Activated T-cell treated with anti-CD3 and anti-CD28 coated beads for 4 hours (primary cell): ENCODE data around the gene AIG1.
"Not testable (repeated sequence)": the region's sequence is repeated elsewhere in the genome, so short reads cannot be mapped to it uniquely, and the experiment has no call there.

ENCODE experiments used
- DNase-seq: peaks from one replicate; pipeline ENCODE4 v3.0.0-alpha.2; 2020

The AIG1 gene

DNA sequence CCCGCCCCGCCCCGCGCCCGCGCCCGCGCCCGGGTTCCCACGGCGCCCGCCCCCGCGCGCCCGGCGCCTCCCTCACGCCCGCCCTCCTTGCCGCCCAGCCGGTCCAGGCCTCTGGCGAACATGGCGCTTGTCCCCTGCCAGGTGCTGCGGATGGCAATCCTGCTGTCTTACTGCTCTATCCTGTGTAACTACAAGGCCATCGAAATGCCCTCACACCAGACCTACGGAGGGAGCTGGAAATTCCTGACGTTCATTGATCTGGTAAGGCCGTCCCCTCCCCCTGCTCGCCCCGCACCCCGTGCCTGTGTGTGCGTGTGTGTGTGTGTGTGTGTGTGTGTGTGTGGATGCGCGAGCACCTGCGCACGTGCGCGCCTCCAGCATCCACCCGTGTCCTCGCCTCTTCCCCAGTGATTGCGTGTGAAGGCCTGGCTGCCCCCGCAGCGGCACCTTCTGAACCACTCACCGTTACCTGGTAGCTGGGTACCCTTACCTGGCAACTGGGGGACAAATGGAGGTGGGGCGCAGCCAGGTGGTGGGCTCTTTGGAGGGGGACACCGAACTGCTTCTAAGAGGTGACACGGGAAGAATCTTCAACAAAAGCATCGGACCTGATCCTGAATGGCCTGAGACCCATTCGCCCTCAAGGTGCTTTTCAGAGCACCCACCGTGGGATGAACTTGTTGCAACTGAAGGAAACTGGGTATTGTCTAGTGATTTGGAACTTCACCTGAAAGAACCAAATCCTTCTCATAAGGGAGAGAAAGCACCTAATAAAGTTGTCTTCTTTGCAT, at the start of gene AIG1:
AIG1 (plus strand) TSS at position 84 of the 791 bp plus-strand sequence; CDS start at position 121, 37 bp downstream.
- peak; percentile 58 for DNase-seq

GRCh38 chr6:143014764-143015163, 45.9 kb upstream of the AIG1 start:
- no peak for DNase-seq

GRCh38 chr6:143015300-143015706, 45.4 kb upstream of the AIG1 start:
- DNase-seq, result no peak

GRCh38 chr6:143018955-143019354, 41.7 kb upstream of the AIG1 start:
- DNase-seq, result no peak

DNA sequence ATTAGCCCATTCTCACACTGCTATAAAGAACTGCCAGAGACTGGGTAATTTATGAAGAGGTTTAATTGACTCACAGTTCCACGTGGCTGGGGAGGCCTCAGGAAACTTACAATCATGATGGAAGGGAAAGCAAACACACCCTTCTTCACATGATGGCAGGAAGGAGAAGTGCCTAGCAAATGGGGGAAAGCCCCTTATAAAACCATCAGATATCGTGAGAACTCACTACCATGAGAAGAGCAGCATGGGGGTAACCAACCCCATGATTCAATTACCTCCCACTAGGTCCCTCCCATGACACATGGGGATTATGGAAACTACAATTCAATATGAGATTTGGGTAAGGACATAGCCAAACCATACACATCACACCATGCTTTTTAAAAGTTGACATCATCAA, 39.8 kb upstream of the AIG1 start:
- DNase-seq, result not testable (repeated sequence)

GRCh38 chr6:143021543-143021942, 39.1 kb upstream of the AIG1 start:
- no peak for DNase-seq

GRCh38 chr6:143022587-143022986, 38.1 kb upstream of the AIG1 start:
- no peak for DNase-seq

- DNase-seq, result no peak
Observed at GRCh38 chr6:143023695-143024094, 37.0 kb upstream of the AIG1 start.

GRCh38 chr6:143024977-143025376, 35.7 kb upstream of the AIG1 start:
- no peak for DNase-seq

DNA sequence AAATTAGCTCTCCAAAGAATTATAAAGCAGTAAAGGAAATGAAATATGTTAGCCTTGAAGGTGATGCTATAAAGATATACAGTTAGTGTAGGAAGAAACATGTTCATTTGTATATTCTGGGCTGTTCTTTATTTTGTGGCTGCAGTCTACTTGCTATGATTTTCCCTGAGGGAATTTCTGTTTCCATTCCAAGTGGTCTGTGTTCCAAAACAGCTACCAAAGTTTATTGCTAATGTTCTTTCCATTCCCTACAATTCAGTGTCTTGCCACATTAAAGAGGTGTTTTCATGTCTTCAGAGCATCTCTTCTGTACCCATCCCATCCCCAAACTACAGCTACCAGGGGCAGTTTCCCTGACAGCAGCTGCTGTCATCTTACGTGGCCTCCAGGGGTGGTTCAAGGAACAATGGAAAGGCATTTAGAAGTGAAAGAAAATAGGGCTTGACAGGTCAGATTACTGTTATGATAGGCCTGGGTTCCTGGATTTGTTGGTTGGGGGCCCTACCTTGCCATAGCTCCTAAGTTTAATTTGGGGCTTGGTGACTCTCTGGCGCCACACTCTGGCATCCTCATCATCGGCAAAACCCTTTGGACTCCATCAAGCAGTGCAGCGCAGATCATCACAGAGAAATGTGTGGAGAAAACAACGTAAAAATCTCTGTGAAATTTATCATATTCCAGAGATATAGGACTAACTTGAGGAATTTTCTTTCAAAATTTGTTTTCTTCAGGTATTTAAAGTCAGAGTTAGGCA, 33.8 kb upstream of the AIG1 start:
- DNase-seq, result peak; percentile 44

- no peak for DNase-seq
Observed at GRCh38 chr6:143034689-143035334, 25.9 kb upstream of the AIG1 start.

- DNase-seq, result no peak
Observed at GRCh38 chr6:143037470-143037869, 23.2 kb upstream of the AIG1 start.

- DNase-seq, result no peak
Observed at GRCh38 chr6:143038833-143039232, 21.9 kb upstream of the AIG1 start.

DNA sequence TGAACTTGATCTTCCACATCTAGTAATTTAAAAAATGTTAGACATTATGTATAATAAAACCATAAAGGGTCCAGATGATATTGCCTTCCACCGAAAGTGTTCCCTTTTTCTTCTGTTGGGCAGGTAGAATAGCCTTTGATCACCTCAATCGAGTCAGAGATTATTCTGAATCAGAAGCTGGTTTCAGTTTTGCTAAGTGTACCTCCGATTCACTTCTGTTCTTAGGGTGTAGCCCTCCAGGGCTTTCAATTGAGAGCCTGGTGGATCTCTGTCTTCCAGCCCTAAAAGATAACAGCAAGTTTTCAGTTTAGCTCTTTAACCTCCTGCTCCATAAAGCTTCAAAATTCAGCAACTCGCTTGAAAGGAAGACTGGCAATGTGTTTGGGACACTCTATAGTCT, 21.1 kb upstream of the AIG1 start:
- DNase-seq, result no peak

DNA sequence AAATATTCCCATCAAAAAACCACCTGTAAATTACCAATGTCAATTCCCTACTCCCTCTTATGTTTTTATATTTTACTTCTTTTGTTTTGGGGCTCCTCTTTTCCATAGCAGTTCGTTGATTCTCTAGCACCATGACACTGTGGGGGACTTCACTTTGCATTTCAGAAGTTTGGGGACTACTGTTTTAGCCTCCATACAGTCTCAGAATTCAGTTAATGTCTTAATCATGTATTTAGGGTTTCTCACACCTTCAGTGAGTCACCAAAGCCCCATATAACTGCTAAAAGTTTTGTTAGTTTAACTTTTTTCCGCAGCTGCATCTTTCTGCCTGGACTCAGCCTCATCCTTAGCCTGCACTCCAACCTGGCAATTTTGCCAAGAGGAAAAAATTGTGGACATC, 20.7 kb upstream of the AIG1 start:
- no peak for DNase-seq

- not testable (repeated sequence) for DNase-seq
Observed at GRCh38 chr6:143044345-143044744, 16.3 kb upstream of the AIG1 start.

DNA sequence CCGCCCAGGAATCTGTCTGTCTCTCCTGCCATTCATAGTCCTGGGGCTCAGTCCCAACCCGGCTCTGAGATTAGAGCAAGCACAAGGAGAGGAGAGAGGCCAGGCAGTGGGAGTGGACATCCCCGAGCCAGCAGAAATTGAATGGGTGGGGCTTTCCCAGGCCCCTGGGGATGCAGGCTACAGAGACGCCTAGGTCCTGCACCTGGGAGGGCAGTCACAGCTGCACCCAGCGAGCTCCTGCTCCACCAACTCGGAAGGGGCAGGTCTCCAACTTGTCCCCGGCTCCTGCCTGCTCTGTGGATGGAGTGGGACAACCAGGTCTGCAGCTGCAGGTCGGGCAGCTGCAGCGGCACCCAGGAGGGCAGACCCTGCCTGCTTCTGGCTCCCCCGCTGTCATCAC, 11.1 kb upstream of the AIG1 start:
- no peak for DNase-seq

GRCh38 chr6:143050509-143050908, 10.2 kb upstream of the AIG1 start:
- DNase-seq, result no peak

DNA sequence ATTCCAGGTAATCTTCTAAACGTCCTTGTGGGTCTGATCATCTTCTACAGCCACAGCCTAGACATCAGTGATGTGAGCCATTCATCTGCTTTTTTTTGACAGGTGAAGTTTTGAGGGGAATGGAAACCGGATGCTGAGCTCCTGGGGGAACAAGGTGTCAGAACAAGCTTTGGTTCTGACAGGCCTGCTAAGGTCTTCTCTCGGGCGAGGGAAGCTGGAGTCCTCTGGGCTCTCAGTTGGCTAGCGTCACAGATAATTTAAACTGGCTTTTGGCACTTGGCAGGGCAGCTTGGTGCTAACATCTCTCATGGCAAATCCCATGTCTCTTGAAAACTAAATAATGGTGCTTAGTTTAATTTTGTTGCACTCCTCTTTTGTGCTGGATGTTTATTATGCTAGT, 8.4 kb upstream of the AIG1 start:
- DNase-seq, result no peak

GRCh38 chr6:143053856-143054255, 6.8 kb upstream of the AIG1 start:
- no peak for DNase-seq

DNA sequence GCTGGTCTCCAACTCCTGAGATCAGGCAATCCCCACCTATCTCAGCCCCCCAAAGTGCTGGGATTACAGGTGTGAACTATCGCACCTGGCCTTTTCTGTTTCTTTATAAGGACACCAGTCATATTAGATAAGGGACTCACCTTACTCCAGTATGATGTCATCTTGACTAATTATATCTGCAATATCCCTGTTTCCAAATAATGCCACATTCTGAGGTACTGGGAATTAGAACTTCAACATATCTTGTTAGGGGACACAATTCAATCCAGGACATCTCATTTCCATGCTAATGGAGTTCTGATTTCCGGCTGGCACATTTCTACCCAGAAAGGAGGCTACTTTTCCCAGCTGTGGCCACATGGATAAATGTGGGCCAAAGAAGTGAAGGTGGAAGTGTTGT, 6.4 kb upstream of the AIG1 start:
- DNase-seq, result no peak

- no peak for DNase-seq
Observed at GRCh38 chr6:143055213-143055612, 5.5 kb upstream of the AIG1 start.

DNA sequence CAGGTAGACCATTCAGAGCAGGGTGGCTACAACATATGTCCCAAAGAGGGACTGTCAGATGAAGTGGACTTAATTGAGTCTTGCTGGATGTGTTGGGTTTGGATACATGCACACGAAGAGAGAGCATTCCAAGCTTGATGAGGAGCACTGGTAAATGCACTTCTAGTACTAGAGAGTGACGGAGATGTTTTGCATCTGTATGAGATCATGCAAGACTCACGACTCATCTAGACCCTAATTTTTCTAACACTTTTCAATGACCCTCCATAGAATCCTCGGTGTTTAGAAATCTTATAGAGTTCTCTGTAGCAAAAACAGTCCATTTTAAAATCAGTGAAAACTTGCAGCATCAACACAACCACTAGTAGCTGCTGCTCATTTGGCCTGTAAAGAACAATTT, 4.8 kb upstream of the AIG1 start:
- no peak for DNase-seq

GRCh38 chr6:143058987-143059386, 1.7 kb upstream of the AIG1 start:
- DNase-seq, result no peak
